WERI-Rb-1 (cell line): ENCODE measurements around the gene GARIN5A.

Experiments used
- DNase-seq: peaks from one replicate; pipeline ENCODE4 v3.0.0-alpha.2; 2020
- H3K27ac ChIP-seq: fragments of 250-450 bp; sonication (Bioruptor Pico); 2 replicates; pipeline ENCODE4 v1.5.1; 2020; ENCODE audit warnings: mild to moderate bottlenecking, moderate library complexity
- H3K27me3 ChIP-seq: fragments of 250-450 bp; sonication (Bioruptor Pico); 2 replicates; pipeline ENCODE4 v1.5.1; 2021; ENCODE audit warnings: mild to moderate bottlenecking, low read depth, moderate library complexity; ENCODE audit not compliant: insufficient read depth, severe bottlenecking
- H3K36me3 ChIP-seq: fragments of 250-450 bp; sonication (Bioruptor Pico); 2 replicates; pipeline ENCODE4 v1.5.1; 2020; ENCODE audit warnings: mild to moderate bottlenecking, moderate library complexity
- H3K4me3 ChIP-seq: 2 replicates; pipeline ENCODE4 v1.5.1; 2011; ENCODE audit warnings: low read depth, mild to moderate bottlenecking, control low read depth, low read length
- H3K9me3 ChIP-seq: fragments of 250-450 bp; sonication (Bioruptor Pico); 2 replicates; pipeline ENCODE4 v1.5.1; 2021; ENCODE audit warnings: mild to moderate bottlenecking, moderate library complexity; ENCODE audit not compliant: severe bottlenecking
- CTCF ChIP-seq: IDR thresholded peaks from 2 replicates; pipeline ENCODE4 v1.5.1; 2011; ENCODE audit warnings: low read depth, mild to moderate bottlenecking, control low read depth, inconsistent platforms, low read length

The GARIN5A gene

GRCh38 chr19:50423279-50424113 is 53.2 kb downstream of the GARIN5A start:
- no peaks in the 10 kb centered on the region for H3K9me3 ChIP-seq
- no peaks in the 10 kb centered on the region for H3K27me3 ChIP-seq
- TF ChIP-seq CTCF: no peak
- peaks cover 3% of the 10 kb centered on the region; the same call in 1 of the 2 replicates for H3K36me3 ChIP-seq
- H3K27ac ChIP-seq: no peak overlapping the region
- DNase-seq: no peak
- H3K4me3 ChIP-seq: no peak overlapping the region

GRCh38 chr19:50422397-50423278 is 54.0 kb downstream of the GARIN5A start:
- Histone ChIP-seq H3K27me3 (no peaks in the 10 kb centered on the region), H3K36me3 (peaks cover 3% of the 10 kb centered on the region; the same call in 1 of the 2 replicates), H3K9me3 (no peaks in the 10 kb centered on the region), H3K4me3 (no peak overlapping the region), H3K27ac (no peak overlapping the region)
- no peak for TF ChIP-seq CTCF
- DNase-seq: no peak

- no peak for TF ChIP-seq CTCF
- Histone ChIP-seq H3K4me3 (no peak overlapping the region), H3K9me3 (no peaks in the 10 kb centered on the region), H3K27ac (no peak overlapping the region), H3K27me3 (no peaks in the 10 kb centered on the region), H3K36me3 (peaks cover 6% of the 10 kb centered on the region)
- DNase-seq: no peak
Measured at GRCh38 chr19:50420808-50421207, 55.8 kb downstream of the GARIN5A start.

GRCh38 chr19:50420127-50420526 is 56.5 kb downstream of the GARIN5A start:
- TF ChIP-seq CTCF: no peak
- DNase-seq: no peak
- no peaks in the 10 kb centered on the region for H3K9me3 ChIP-seq
- H3K27ac ChIP-seq: no peak overlapping the region
- no peak overlapping the region for H3K4me3 ChIP-seq
- H3K36me3 ChIP-seq: peaks cover 8% of the 10 kb centered on the region
- H3K27me3 ChIP-seq: no peaks in the 10 kb centered on the region

- DNase-seq: no peak
- TF ChIP-seq CTCF: no peak
- Histone ChIP-seq H3K27me3 (no peaks in the 10 kb centered on the region), H3K36me3 (peaks cover 10% of the 10 kb centered on the region), H3K27ac (no peak overlapping the region), H3K4me3 (no peak overlapping the region), H3K9me3 (no peaks in the 10 kb centered on the region)
Measured at GRCh38 chr19:50419580-50420035, 57.0 kb downstream of the GARIN5A start.
